Lower lobe of right lung (tissue), 2 donors: Measurements from ENCODE around the gene STX2. TPM values are rescaled to one million over a fixed set of nuclear protein-coding genes. Genes with fewer than 3 reads are reported as not detected.
"Not testable (repeated sequence)": the region's sequence is repeated elsewhere in the genome, so short reads cannot be mapped to it uniquely, and the experiment has no call there.

Experiments used
- ATAC-seq, 2 donors: fragments of 200-7000 bp; cut with Tn5 transposase; one replicate each; pipeline ENCODE4 v1.9.1; 2020 to 2022; ENCODE audit warnings: mild to moderate bottlenecking in 2 of 2, moderate library complexity in 2 of 2
- DNase-seq: peaks from one replicate; pipeline ENCODE4 v3.0.0-alpha.2; 2020
- H3K27ac ChIP-seq: fragments of 200-600 bp; one replicate; pipeline ENCODE4 v1.8.0; 2022
- H3K27me3 ChIP-seq: fragments of 200-600 bp; one replicate; pipeline ENCODE4 v1.8.0; 2022; ENCODE audit warnings: low read depth
- H3K36me3 ChIP-seq: fragments of 200-600 bp; one replicate; pipeline ENCODE4 v1.8.0; 2022; ENCODE audit warnings: mild to moderate bottlenecking
- H3K4me1 ChIP-seq: fragments of 200-600 bp; one replicate; pipeline ENCODE4 v1.8.0; 2022
- H3K4me3 ChIP-seq: fragments of 200-600 bp; one replicate; pipeline ENCODE4 v1.8.0; 2022; ENCODE audit warnings: mild to moderate bottlenecking
- H3K9me3 ChIP-seq: fragments of 200-600 bp; one replicate; pipeline ENCODE4 v1.8.0; 2022
- intact Hi-C: fragments of 100-400 bp; cut with DNase I; formaldehyde crosslinking; loops from one replicate; pipeline ENCODE4 v1.11.0; 2022
- total RNA-seq: library from RNA; stranded (reverse); fragmentation: NEBNext Ultra II Directional; extraction: Animal tissue kit (Norgen Biotek cat#: 25700); gene quantifications from one replicate; pipeline ENCODE4 v1.2.1, GENCODE V29; 2021
- TF ChIP-seq, protein P1 (sequence below): fragments of 200-600 bp; IDR thresholded peaks from one replicate; pipeline ENCODE4 v1.8.0; 2022; ENCODE audit warnings: antibody characterized with exemption, mild to moderate bottlenecking
- donor health status: DM: no; HTN: yes; CAD: no; lungs with severe emphysema.

The STX2 gene
- total RNA-seq, 1 donor from 2014 or later: 24.6 TPM

DNA sequence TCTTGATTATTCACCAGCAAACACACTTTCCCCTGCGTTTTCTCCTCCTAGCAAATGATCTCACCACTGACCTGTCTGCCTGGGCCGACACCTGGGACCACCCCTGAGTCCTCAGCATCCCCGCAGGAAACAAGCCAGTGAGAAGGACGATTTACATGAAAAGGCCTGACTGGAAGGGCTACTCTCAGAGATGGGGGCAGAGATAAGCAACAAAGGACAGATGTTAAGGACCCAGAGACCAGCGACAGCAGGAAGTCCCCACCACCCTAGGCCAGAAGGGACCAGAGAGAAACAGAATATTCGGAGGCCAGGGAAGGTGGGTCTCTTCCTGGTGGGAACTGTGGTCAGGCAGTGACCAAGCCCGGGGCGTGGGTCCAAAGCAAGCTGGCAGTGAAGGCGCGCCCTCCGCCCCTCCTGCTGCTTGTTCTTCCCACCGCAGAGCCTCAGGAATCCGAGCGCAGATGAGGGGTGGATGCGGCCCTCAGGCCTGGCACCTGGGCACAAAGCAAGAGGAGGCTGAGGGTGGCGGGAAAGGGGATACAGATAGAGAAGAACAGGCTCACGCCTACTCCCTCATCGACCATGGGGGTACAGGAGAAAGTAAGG is 55.8 kb downstream of the STX2 start:
- H3K9me3 ChIP-seq: peaks cover 11% of the 10 kb centered on the region
- H3K4me3 ChIP-seq: no peak overlapping the region
- DNase-seq: no peak
- TF ChIP-seq, protein P1, sequence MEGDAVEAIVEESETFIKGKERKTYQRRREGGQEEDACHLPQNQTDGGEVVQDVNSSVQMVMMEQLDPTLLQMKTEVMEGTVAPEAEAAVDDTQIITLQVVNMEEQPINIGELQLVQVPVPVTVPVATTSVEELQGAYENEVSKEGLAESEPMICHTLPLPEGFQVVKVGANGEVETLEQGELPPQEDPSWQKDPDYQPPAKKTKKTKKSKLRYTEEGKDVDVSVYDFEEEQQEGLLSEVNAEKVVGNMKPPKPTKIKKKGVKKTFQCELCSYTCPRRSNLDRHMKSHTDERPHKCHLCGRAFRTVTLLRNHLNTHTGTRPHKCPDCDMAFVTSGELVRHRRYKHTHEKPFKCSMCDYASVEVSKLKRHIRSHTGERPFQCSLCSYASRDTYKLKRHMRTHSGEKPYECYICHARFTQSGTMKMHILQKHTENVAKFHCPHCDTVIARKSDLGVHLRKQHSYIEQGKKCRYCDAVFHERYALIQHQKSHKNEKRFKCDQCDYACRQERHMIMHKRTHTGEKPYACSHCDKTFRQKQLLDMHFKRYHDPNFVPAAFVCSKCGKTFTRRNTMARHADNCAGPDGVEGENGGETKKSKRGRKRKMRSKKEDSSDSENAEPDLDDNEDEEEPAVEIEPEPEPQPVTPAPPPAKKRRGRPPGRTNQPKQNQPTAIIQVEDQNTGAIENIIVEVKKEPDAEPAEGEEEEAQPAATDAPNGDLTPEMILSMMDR: no peak
- no peak for ATAC-seq
- no peak overlapping the region for H3K27ac ChIP-seq
- no peaks in the 10 kb centered on the region for H3K4me1 ChIP-seq
- H3K36me3 ChIP-seq: peaks cover 7% of the 10 kb centered on the region
- intact Hi-C loops: no loop called here
- H3K27me3 ChIP-seq: no peaks in the 10 kb centered on the region

DNA sequence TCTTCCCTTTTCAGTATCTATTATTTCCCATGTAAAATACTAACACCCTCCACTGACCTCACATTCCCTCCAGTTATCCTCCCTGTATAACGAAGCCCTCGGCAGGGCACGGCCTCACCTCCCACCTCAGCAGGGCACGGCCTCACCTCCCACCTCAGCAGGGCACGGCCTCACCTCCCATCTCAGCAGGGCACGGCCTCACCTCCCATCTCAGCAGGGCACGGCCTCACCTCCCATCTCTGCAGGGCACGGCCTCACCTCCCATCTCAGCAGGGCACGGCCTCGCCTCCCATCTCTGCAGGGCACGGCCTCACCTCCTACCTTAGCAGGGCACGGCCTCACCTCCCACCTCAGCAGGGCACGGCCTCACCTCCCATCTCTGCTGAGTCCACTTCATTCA is 56.8 kb downstream of the STX2 start:
- H3K4me1 ChIP-seq, ATAC-seq, H3K27ac ChIP-seq, H3K36me3 ChIP-seq, H3K4me3 ChIP-seq, DNase-seq, intact Hi-C loops, H3K27me3 ChIP-seq: not testable (repeated sequence)
- peaks cover 11% of the 10 kb centered on the region for H3K9me3 ChIP-seq

DNA sequence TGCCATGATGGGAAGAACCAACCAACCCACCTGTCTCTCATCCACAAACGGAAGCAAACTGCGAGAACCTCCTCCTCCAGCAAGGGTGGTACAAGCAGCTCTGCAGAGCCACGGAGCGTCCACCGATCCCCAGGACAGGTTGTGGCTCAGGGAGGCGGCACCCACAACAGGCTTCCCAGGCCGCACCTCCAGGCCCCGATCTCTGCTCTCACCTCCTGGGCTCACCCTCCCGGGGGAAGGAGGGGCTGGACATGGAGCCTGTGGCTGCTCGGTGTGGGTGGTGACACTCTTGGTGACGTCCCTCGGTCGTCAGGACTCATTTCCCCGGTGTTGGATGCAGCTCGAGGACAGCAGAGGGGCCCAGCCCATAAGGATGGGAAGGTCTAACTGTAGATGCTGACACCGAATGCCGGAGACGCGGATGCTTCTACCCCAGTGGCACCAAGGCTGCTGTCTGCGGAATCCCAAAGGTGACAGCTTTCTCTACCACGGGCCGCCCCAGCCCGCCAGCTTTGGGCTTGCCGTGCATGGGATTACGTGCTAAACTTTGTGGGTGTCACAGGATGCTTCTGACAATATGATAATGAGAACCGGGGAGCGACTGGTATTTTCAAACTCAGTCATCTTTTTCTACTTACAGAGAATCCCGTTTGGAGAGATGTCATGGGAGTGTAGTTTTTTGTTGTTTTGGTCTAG is 58.0 kb downstream of the STX2 start:
- Histone ChIP-seq H3K36me3 (peaks cover 3% of the 10 kb centered on the region), H3K27ac (no peak overlapping the region), H3K4me1 (peaks cover 9% of the 10 kb centered on the region), H3K9me3 (peaks cover 11% of the 10 kb centered on the region), H3K4me3 (no peak overlapping the region), H3K27me3 (peaks cover 2% of the 10 kb centered on the region)
- no peak for DNase-seq
- TF ChIP-seq, protein P1: no peak
- intact Hi-C loops: no loop called here
- ATAC-seq: no peak

DNA sequence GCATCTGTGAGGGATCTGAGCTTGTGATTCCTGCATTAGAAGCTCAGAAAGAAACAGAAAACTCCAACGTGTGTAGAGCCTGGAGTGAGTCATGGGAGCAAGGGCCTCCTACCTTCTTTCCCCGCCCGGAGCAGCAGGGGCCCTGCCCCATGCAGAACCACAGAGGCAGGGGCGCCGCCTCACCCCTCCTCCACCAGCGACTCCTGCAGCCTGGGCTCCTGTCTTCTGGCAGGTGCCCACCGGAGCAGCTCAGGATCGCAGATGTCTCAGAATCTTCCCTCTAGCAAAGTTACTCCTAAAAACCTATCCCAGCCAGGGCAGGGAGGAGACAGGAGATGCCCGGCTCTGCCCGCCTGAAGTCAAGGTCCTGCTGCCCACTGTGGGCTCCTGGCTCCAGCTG is 58.7 kb downstream of the STX2 start:
- DNase-seq (no peak), ATAC-seq (no peak)
- H3K27me3 ChIP-seq: peaks cover 4% of the 10 kb centered on the region
- H3K4me1 ChIP-seq: peaks cover 14% of the 10 kb centered on the region
- no peak overlapping the region for H3K27ac ChIP-seq
- H3K4me3 ChIP-seq: no peak overlapping the region
- TF ChIP-seq, protein P1: no peak
- peaks cover 3% of the 10 kb centered on the region for H3K36me3 ChIP-seq
- intact Hi-C loops: no loop called here
- H3K9me3 ChIP-seq: peaks cover 6% of the 10 kb centered on the region

DNA sequence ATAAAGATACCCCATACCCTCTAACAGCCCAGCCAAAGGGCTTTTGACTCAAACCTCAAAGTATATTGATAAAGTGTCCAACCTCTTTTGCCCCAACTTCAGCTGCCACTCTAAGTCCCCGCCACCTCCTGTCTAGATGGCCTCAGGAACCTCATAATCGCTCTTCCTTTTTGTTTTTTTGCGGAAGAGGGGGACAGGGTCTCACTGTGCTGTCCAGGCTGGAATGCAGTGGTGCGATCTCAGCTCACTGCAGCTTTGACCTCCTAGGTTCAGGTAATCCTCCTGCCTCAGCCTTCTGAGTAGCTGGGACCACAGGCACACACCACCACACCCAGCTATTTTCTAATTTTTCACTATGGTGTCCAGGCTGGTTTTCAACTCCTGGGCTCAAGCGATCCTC is 60.3 kb downstream of the STX2 start:
- DNase-seq: no peak
- no peak for ATAC-seq
- Histone ChIP-seq H3K27ac (no peak overlapping the region), H3K4me1 (peaks cover 14% of the 10 kb centered on the region), H3K36me3 (peaks cover 3% of the 10 kb centered on the region), H3K9me3 (no peaks in the 10 kb centered on the region), H3K4me3 (no peak overlapping the region), H3K27me3 (peaks cover 12% of the 10 kb centered on the region)
- TF ChIP-seq, protein P1: no peak
- intact Hi-C loops: no loop called here

DNA sequence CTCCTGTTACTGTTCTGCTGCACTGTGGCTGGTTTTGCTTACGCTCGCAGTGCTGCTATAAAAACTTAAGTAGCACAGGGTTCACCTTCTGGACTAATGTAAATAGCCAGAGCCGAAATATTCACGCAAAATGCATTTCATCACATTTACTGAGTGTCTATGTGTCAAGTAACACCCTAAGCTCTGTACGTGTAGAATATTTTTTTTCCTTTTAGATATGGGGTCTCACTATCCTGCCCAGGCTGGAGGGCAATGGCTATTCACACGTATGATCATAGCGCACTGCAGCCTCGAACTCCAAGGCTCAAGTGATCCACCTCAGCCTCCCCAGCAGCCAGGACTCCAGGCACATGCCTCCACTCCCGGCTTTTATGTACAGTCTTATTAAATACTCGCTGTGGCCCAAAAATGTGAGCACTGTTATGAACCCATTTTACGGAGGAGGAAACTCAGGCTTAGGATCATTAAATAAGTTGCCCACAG is 62.2 kb downstream of the STX2 start:
- DNase-seq: no peak
- H3K4me1 ChIP-seq: peaks cover 14% of the 10 kb centered on the region
- no peak overlapping the region for H3K4me3 ChIP-seq
- TF ChIP-seq, protein P1: no peak
- no peaks in the 10 kb centered on the region for H3K9me3 ChIP-seq
- no peak overlapping the region for H3K27ac ChIP-seq
- peaks cover 3% of the 10 kb centered on the region for H3K36me3 ChIP-seq
- intact Hi-C loops: no loop called here
- ATAC-seq: no peak
- peaks cover 17% of the 10 kb centered on the region for H3K27me3 ChIP-seq
